ENCODE data around the gene ADAM22.

GRCh38 chr7:87926581-87927461, 7.2 kb upstream of the ADAM22 start:
- TF ChIP-seq FOXM1 (IDR thresholded peaks at IDR 0.05; ENCODE audit: low read depth, low read length) (peak; percentile 91), REST (IDR thresholded peaks at IDR 0.05; ENCODE audit: low read depth, low read length) (no peak), SMC3 (IDR thresholded peaks at IDR 0.05; ENCODE audit: borderline replicate concordance, low read length) (peak; percentile 26; the same call in 1 of the 2 replicates), CTCF (IDR thresholded peaks at IDR 0.05 in 2 of 3, conservative IDR thresholded peaks at IDR 0.05 in 1 of 3; ENCODE audit: control insufficient read depth in 2 of 3, extremely low read depth in 1 of 3, insufficient read depth in 1 of 3, low read depth in 3 of 3, low read length in 3 of 3) (peak; percentile 36 to 48 (median 40)), USF1 (IDR thresholded peaks at IDR 0.05; ENCODE audit: borderline replicate concordance, extremely low read length, insufficient read depth, low read depth, low read length) (no peak), YY1 (IDR thresholded peaks at IDR 0.05; ENCODE audit: low read depth, low read length) (peak; percentile 59; the same call in 1 of the 2 replicates), PRDM15 (CRISPR knock-in tag; IDR thresholded peaks at IDR 0.05) (no peak), SRF (IDR thresholded peaks at IDR 0.05; ENCODE audit: low read depth in 2 of 2, low read length in 2 of 2) (no peak), MAX (IDR thresholded peaks at IDR 0.05; ENCODE audit: low read depth, low read length) (no peak)

Data from GM12878 (cell line).